CD4-positive, alpha-beta memory T cell (primary cell): Measurements from ENCODE around the gene NXT1. TPM values are rescaled to one million over a fixed set of nuclear protein-coding genes. Genes with fewer than 3 reads are reported as not detected.

Source experiments
- CTCF ChIA-PET: fragments of 350-600 bp; sonication (Branson Sonifier 250); formaldehyde crosslinking; loops from one replicate; lab custom pipeline; 2021; ENCODE audit warnings: inconsistent platforms; ENCODE audit not compliant: partially characterized antibody; lab: Charles Lee
- POLR2A ChIA-PET: fragments of 350-600 bp; sonication (Branson Sonifier 250); formaldehyde crosslinking; loops from one replicate; lab custom pipeline; 2021; ENCODE audit not compliant: partially characterized antibody; lab: Charles Lee
- DNase-seq, 5 donors: peaks; one replicate each; pipeline versions ENCODE4 v3.0.0 to v3.0.0-alpha.2; 2020 to 2022; ENCODE audit warnings: mixed read lengths in 1 of 5
- H3K27ac ChIP-seq: one replicate; pipeline ENCODE4 v1.7.0; 2013; ENCODE audit warnings: low read depth, low read length
- H3K27me3 ChIP-seq: 2 replicates; pipeline ENCODE4 v1.7.0; 2013; ENCODE audit warnings: mild to moderate bottlenecking, low read length, moderate library complexity; ENCODE audit not compliant: insufficient read depth
- H3K36me3 ChIP-seq: 2 replicates; pipeline ENCODE4 v1.7.0; 2013; ENCODE audit warnings: mild to moderate bottlenecking, low read length, moderate library complexity; ENCODE audit not compliant: insufficient read depth
- H3K4me1 ChIP-seq: 2 replicates; pipeline ENCODE4 v1.7.0; 2013; ENCODE audit warnings: mild to moderate bottlenecking, low read length, moderate library complexity; ENCODE audit not compliant: insufficient read depth
- H3K4me3 ChIP-seq, 2 donors: one replicate each; pipeline ENCODE4 v1.7.0; 2013; ENCODE audit warnings: low read length in 2 of 2, mild to moderate bottlenecking in 1 of 2
- H3K9me3 ChIP-seq, 2 donors: one replicate each; pipeline ENCODE4 v1.7.0; 2013; ENCODE audit warnings: low read length in 2 of 2, control low read depth in 1 of 2; ENCODE audit not compliant: control insufficient read depth in 1 of 2
- H3K27ac Mint-ChIP-seq, 7 donors: one replicate each; pipeline ENCODE4 v1.8.0; 2020 to 2021; ENCODE audit warnings: mixed read lengths in 7 of 7, mild to moderate bottlenecking in 6 of 7, inconsistent platforms in 3 of 7, moderate library complexity in 3 of 7
- H3K27me3 Mint-ChIP-seq, 2 donors: one replicate each; pipeline ENCODE4 v1.8.0; 2020 to 2021; ENCODE audit warnings: mixed read lengths in 2 of 2
- H3K36me3 Mint-ChIP-seq, 2 donors: one replicate each; pipeline ENCODE4 v1.8.0; 2020 to 2021; ENCODE audit warnings: mixed read lengths in 2 of 2, inconsistent platforms in 1 of 2, mild to moderate bottlenecking in 1 of 2
- H3K4me1 Mint-ChIP-seq, 4 donors: one replicate each; pipeline ENCODE4 v1.8.0; 2020 to 2021; ENCODE audit warnings: mixed read lengths in 4 of 4, mild to moderate bottlenecking in 1 of 4
- H3K4me3 Mint-ChIP-seq, 8 donors: one replicate each; pipeline ENCODE4 v1.8.0; 2020 to 2021; ENCODE audit warnings: mixed read lengths in 8 of 8, mild to moderate bottlenecking in 7 of 8, moderate library complexity in 6 of 8, inconsistent platforms in 3 of 8
- H3K9me3 Mint-ChIP-seq, 8 donors: one replicate each; pipeline ENCODE4 v1.8.0; 2020 to 2021; ENCODE audit warnings: mixed read lengths in 8 of 8, mild to moderate bottlenecking in 5 of 8, inconsistent platforms in 3 of 8, moderate library complexity in 1 of 8
- intact Hi-C: fragments of 100-400 bp; cut with micrococcal nuclease; formaldehyde crosslinking; loops from one replicate; pipeline ENCODE4 v1.15.1; 2023
- polyA plus RNA-seq, 2 donors: library from polyadenylated mRNA; unstranded; fragments of 300-500 nt; fragmentation: Illumina TruSeq; gene quantifications; one replicate each; pipeline ENCODE4 v1.2.3, GENCODE V29; 2021
- total RNA-seq, 2 experiments: library from RNA; stranded (reverse); gene quantifications; one replicate each; pipeline ENCODE4 v1.2.3, GENCODE V29; 2021

NXT1 gene
- total and polyA plus RNA-seq, 4 experiments from 2014 or later = 21.5 to 102 (median 41.7) TPM

- CTCF ChIA-PET = no interaction called here
- POLR2A ChIA-PET = no interaction called here
- Histone ChIP-seq H3K36me3 (peaks cover 19% of the 10 kb centered on the region), H3K27me3 (no peaks in the 10 kb centered on the region), H3K9me3 (no peaks in the 10 kb centered on the region), H3K27ac (no peak overlapping the region), H3K4me3 (no peak overlapping the region), H3K4me1 (peaks cover 14% of the 10 kb centered on the region)
- no peak for DNase-seq
- peaks cover 8 to 26% (median 16%) of the 10 kb centered on the region in 4 donors for H3K4me1 Mint-ChIP-seq
- intact Hi-C loops = no loop called here
- H3K36me3 Mint-ChIP-seq = peaks cover 35 to 58% of the 10 kb centered on the region in 2 donors
- H3K9me3 Mint-ChIP-seq = no peaks in the 10 kb centered on the region
- H3K27ac Mint-ChIP-seq = peak overlapping the region in 1 of 7 donors; percentile 29
- H3K27me3 Mint-ChIP-seq = no peaks in the 10 kb centered on the region
- H3K4me3 Mint-ChIP-seq = no peak overlapping the region
These were observed 46.5 kb downstream of the NXT1 start for GRCh38 chr20:23396950-23397627.

- peaks cover 19% of the 10 kb centered on the region for H3K36me3 ChIP-seq
- ChIA-PET CTCF (no interaction called here), POLR2A (no interaction called here)
- peak overlapping the region in 3 of 7 donors; percentile 65 to 82 (median 67) for H3K27ac Mint-ChIP-seq
- no peak for DNase-seq
- H3K27ac ChIP-seq = no peak overlapping the region
- intact Hi-C loops = no loop called here
- H3K4me3 ChIP-seq = no peak overlapping the region
- H3K4me1 Mint-ChIP-seq = peaks cover 8 to 26% (median 17%) of the 10 kb centered on the region in 4 donors
- no peaks in the 10 kb centered on the region for H3K9me3 ChIP-seq
- peaks cover 14% of the 10 kb centered on the region for H3K4me1 ChIP-seq
- no peak overlapping the region for H3K4me3 Mint-ChIP-seq
- H3K9me3 Mint-ChIP-seq = no peaks in the 10 kb centered on the region
- no peaks in the 10 kb centered on the region for H3K27me3 Mint-ChIP-seq
- H3K36me3 Mint-ChIP-seq = peaks cover 37 to 59% of the 10 kb centered on the region in 2 donors
- no peaks in the 10 kb centered on the region for H3K27me3 ChIP-seq
These were observed 47.4 kb downstream of the NXT1 start for GRCh38 chr20:23397961-23398360.

- POLR2A ChIA-PET = no interaction called here
- peaks cover 22 to 41% of the 10 kb centered on the region in 2 donors for H3K36me3 Mint-ChIP-seq
These were observed 49.1 kb downstream of the NXT1 start for GRCh38 chr20:23399568-23400241.

GRCh38 chr20:23401051-23401450, 50.5 kb downstream of the NXT1 start:
- H3K36me3 Mint-ChIP-seq = peaks cover 18 to 35% of the 10 kb centered on the region in 2 donors
- H3K27ac Mint-ChIP-seq = no peak overlapping the region
- Histone ChIP-seq H3K9me3 (no peaks in the 10 kb centered on the region), H3K36me3 (no peaks in the 10 kb centered on the region), H3K27me3 (no peaks in the 10 kb centered on the region), H3K4me1 (peaks cover 14% of the 10 kb centered on the region), H3K4me3 (no peak overlapping the region), H3K27ac (no peak overlapping the region)
- POLR2A ChIA-PET = no interaction called here
- H3K4me3 Mint-ChIP-seq = no peak overlapping the region
- CTCF ChIA-PET = interaction anchor here (1.2 to 1.6 kb wide), 2 partner anchors 43 to 51 kb away, joined by 3 to 4 read pairs; no protein-coding TSS in a partner anchor
- H3K9me3 Mint-ChIP-seq = no peaks in the 10 kb centered on the region
- H3K4me1 Mint-ChIP-seq = peaks cover 10 to 26% (median 17%) of the 10 kb centered on the region in 4 donors
- no peak for DNase-seq
- intact Hi-C loops = no loop called here
- no peaks in the 10 kb centered on the region for H3K27me3 Mint-ChIP-seq

More at GRCh38 chr20:23399568-23400241, 49.1 kb downstream of the NXT1 start:
- no peak overlapping the region for H3K4me3 Mint-ChIP-seq
- H3K27ac ChIP-seq = no peak overlapping the region
- peaks cover 5% of the 10 kb centered on the region for H3K36me3 ChIP-seq
- peak overlapping the region in 4 of 7 donors; percentile 17 to 62 (median 50) for H3K27ac Mint-ChIP-seq
- intact Hi-C loops = no loop called here
- peaks cover 14% of the 10 kb centered on the region for H3K4me1 ChIP-seq
- H3K4me3 ChIP-seq = no peak overlapping the region
- H3K9me3 ChIP-seq = no peaks in the 10 kb centered on the region
- CTCF ChIA-PET = interaction anchor here (0.6 kb wide), 1 partner anchor 17 kb away, joined by 3 read pairs; no protein-coding TSS in a partner anchor
- no peaks in the 10 kb centered on the region for H3K27me3 Mint-ChIP-seq
- peaks cover 9 to 26% (median 15%) of the 10 kb centered on the region in 4 donors for H3K4me1 Mint-ChIP-seq
- no peaks in the 10 kb centered on the region for H3K9me3 Mint-ChIP-seq
- no peak for DNase-seq
- no peaks in the 10 kb centered on the region for H3K27me3 ChIP-seq

GRCh38 chr20:23403751-23404150, 53.2 kb downstream of the NXT1 start:
- CTCF ChIA-PET = interaction anchor here (0.6 to 1.3 kb wide), 2 partner anchors 38 to 1284 kb away, joined by 5 to 6 read pairs; no protein-coding TSS in a partner anchor
- Histone ChIP-seq H3K27ac (no peak overlapping the region), H3K4me3 (no peak overlapping the region), H3K9me3 (no peaks in the 10 kb centered on the region), H3K27me3 (no peaks in the 10 kb centered on the region), H3K36me3 (no peaks in the 10 kb centered on the region), H3K4me1 (peaks cover 27% of the 10 kb centered on the region)
- Mint-ChIP-seq H3K27me3 (no peaks in the 10 kb centered on the region), H3K4me3 (no peak overlapping the region), H3K36me3 (peaks cover 13 to 23% of the 10 kb centered on the region in 2 donors), H3K9me3 (no peaks in the 10 kb centered on the region), H3K4me1 (peaks cover 16 to 37% (median 23%) of the 10 kb centered on the region in 4 donors), H3K27ac (no peak overlapping the region)
- no peak for DNase-seq
- intact Hi-C loops = no loop called here
- POLR2A ChIA-PET = no interaction called here

- H3K27me3 ChIP-seq = no peaks in the 10 kb centered on the region
- no peak overlapping the region for H3K27ac ChIP-seq
- no peak overlapping the region for H3K4me3 ChIP-seq
- H3K36me3 ChIP-seq = no peaks in the 10 kb centered on the region
- no peak overlapping the region for H3K4me3 Mint-ChIP-seq
- peaks cover 23% of the 10 kb centered on the region for H3K4me1 ChIP-seq
- peaks cover 13 to 19% of the 10 kb centered on the region in 2 donors for H3K36me3 Mint-ChIP-seq
- intact Hi-C loops = no loop called here
- no peak overlapping the region for H3K27ac Mint-ChIP-seq
- no peaks in the 10 kb centered on the region for H3K27me3 Mint-ChIP-seq
- H3K4me1 Mint-ChIP-seq = peaks cover 16 to 33% (median 25%) of the 10 kb centered on the region in 4 donors
- ChIA-PET POLR2A (no interaction called here), CTCF (interaction anchor here (1.3 to 2.6 kb wide), 2 partner anchors 17 to 38 kb away, joined by 5 to 10 read pairs; partner anchors contain the start of gene NAPB)
- no peaks in the 10 kb centered on the region for H3K9me3 Mint-ChIP-seq
- DNase-seq = no peak
- H3K9me3 ChIP-seq = no peaks in the 10 kb centered on the region
These were observed 53.6 kb downstream of the NXT1 start for GRCh38 chr20:23404196-23404595.
